ENCODE data around the gene SGPP2.

The SGPP2 gene

DNA sequence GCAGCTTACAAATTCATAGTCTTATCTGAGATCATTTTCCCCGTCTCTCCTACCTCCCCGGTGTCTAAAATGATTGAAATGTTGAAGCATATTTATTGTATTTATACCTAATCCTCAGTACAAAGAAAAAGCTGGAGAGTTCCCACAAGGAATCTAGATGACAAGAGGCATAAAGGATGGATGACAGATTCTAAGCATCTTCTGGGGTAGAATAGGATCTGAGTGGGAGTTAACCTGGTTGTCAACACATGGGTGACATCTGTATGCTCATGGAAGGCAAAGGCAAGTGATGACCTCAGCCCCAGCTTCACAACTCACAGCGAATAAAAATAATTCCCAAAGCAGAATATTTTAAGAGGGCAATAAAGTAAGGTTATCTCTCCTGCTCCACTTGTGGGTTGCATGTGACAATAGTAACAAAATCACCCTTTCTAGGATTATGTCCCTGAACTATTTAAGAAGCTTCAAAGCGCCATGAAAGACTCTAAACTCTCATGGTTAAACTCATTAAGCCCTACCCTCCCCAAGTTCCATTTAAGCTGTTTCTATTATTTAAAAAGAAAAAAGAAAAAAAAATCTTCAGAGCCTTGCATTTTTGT is 32.2 kb downstream of the SGPP2 start:
- TF ChIP-seq, protein P1, sequence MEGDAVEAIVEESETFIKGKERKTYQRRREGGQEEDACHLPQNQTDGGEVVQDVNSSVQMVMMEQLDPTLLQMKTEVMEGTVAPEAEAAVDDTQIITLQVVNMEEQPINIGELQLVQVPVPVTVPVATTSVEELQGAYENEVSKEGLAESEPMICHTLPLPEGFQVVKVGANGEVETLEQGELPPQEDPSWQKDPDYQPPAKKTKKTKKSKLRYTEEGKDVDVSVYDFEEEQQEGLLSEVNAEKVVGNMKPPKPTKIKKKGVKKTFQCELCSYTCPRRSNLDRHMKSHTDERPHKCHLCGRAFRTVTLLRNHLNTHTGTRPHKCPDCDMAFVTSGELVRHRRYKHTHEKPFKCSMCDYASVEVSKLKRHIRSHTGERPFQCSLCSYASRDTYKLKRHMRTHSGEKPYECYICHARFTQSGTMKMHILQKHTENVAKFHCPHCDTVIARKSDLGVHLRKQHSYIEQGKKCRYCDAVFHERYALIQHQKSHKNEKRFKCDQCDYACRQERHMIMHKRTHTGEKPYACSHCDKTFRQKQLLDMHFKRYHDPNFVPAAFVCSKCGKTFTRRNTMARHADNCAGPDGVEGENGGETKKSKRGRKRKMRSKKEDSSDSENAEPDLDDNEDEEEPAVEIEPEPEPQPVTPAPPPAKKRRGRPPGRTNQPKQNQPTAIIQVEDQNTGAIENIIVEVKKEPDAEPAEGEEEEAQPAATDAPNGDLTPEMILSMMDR (IDR thresholded peaks at IDR 0.05), result no peak

DNA sequence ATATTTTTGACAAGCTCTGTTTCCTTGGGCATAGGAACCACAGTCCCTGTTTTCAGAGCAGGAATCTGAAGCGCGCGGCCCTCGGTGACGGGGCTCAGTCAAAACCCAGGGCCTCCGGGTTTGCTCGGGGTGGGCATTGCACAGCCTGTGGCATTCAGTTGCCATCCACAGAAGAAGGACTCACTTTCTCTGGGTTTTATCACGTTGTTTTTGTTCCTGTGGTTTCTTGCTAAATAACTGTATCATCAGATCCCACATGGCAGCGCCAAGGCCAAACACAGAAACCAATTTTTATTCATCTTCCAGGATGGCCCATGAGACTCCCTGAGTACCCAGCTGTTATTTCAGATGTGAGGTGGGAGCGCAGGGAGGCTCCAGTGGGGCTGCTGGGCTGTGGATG is 35.6 kb downstream of the SGPP2 start:
- TF ChIP-seq, protein P1 (IDR thresholded peaks at IDR 0.05), result no peak

DNA sequence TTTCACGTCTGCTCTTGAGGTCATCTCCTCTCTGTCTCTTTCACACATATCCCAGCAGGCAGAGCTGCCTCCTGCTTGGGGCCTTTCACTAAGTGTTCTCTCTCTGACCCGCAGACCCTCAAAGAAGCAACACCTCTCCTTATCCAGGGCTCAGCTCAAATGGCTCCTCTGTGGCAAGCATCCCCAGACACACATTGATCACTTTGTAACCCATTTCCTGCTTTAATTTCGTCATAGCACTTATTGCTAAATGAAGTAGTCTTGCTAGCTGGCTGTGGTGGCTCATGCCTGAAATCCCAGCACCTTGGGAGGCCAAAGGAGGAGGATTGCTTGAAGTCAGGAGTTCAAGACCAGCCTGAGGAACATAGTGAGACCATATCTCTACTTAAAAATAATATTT is 41.4 kb downstream of the SGPP2 start:
- TF ChIP-seq, protein P1 (IDR thresholded peaks at IDR 0.05), result no peak

DNA sequence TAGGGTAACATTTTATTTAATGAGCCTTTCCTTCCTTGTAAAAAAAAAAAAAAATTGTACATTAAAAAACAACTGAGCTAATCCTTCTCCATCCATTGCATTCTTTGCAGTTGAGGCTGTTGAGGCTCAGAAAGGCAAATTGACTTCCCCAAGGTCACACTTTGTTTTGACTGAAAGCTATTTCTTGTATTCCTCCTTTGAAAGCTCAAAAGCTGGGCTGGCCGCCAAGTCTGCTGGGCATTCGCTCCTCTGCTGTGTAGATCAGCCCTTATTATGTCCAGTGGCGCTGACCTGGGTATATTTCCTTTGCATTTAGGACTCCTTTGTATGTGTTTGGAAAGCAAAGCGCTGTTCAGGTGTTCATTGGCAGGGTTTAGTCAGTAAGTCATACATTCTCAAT is 44.0 kb downstream of the SGPP2 start:
- TF ChIP-seq, protein P1 (IDR thresholded peaks at IDR 0.05), result no peak

DNA sequence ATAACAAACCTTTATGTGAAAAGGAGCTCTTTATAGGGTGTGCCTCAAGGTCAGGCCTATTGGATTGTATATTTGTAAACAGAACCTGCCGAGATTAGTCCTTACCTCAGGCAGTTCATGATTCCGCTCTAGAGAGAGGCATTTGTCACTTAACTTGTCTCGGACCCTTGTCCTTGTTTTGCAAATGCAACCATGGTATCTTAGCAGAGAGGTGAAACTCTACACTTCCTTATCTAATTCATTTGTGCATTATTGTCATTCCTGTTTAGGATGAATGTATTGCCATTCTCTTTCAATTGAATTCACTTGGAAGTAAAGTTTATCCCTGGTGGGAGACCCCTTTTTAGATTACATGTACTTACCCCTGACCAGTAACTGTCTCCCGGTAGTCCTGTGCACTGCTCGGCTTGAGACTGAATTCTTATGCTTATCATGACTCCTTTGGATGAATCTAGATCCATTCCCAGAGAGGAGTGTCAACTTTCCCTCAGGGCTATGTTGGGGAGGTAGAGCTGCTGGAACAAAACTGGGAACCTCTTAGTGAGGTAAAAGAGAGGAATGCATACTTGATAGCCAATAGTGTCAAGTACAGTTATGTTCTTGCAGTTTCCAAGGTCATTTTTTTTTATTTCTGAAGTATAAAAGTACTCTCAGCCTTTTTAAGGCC is 46.6 kb downstream of the SGPP2 start:
- TF ChIP-seq, protein P1 (IDR thresholded peaks at IDR 0.05), result no peak

DNA sequence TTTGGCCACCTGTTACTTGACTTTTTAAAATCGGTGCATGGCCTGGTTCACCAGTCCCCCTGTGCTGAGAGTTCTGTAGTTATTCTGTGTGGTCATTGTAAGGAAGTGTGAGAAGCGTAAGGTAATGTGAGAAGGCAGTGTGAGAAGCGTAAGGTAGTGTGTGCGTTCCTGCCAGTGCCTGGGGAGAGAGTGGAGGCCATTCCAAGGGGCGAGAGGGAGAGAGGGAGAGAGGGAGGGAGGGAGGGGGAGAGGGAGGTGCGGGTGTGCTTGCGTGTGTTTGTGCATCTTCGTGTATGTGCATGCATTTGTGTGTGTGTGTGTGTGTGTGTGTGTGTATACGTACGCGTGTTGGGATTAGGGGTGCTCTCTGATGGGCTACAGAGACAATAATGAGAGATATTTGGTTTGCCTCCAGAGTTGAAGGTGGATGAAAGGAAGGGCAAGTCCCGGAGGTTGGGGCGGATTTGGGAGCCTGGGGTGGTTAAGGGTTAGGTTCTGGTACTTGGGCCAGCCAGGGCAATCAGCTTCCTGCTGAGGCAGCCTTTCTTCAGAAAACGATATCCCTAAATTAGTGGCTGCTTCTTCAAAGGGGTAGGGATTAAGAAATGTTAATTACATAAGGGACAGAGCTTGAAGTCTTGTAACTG is 53.7 kb downstream of the SGPP2 start:
- TF ChIP-seq, protein P1 (IDR thresholded peaks at IDR 0.05), result no peak

DNA sequence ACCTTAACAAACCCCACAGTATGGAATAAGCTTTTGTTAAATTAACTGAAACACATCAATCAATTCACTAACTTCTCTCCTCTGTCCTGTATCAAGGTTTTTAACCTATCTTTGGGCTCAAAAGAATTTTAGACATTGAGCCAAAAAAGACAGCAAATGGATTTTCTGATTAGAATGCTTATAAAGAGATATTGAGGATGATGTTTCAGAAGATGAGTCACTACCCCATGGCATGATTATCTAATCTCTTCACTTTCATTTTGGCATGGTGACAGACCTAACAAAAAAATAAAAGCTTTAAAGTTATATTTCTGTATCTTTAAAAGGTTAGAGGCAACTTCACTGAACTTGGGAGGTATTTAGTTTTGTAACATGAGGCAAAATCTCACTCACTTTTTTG is 55.5 kb downstream of the SGPP2 start:
- TF ChIP-seq, protein P1 (IDR thresholded peaks at IDR 0.05), result no peak

Measured in LNCAP (cell line).